NT2/D1 (cell line): ENCODE results near the gene WWTR1.

Experiments used
- SUZ12 ChIP-seq: IDR thresholded peaks from 2 replicates; pipeline ENCODE4 v1.6.1; 2011; ENCODE audit not compliant: insufficient read length, insufficient read depth; ENCODE audit errors: extremely low read depth
- ZNF274 ChIP-seq: IDR thresholded peaks from 2 replicates; pipeline ENCODE4 v1.6.1; 2011; ENCODE audit warnings: mild to moderate bottlenecking, low read depth, low read length

DNA sequence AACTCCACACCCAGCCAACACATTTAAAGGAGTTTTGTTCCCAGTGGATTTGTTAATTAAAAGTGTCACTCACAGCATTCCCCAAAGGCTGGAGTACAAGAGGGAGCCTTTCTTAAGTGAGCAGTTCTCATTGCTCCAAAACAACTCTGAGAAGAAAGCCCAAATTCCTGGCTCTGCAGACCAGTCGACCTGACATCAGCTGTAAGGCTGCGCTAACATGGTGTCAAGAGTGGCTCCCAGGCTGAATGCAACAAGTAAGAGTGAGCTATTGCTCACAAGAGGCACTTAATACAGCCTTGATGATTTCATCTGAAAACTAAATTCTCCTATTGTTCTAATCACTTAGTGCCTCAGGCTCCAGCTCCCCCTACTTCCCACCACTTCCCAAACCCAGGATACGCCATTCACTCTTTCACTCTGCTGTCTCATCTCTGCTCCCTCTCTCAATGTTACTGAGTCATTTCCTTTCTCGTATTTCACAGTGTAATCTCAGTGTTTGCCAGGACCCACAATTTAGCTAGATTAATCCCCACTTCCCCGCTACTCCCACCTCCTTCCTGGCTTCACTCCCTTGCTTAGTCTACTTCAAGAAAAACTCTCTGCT is 81.8 kb downstream of the WWTR1 start:
- TF ChIP-seq SUZ12: no peak
- no peak for TF ChIP-seq ZNF274
